ENCODE data around the gene PRRT3. TPM values are rescaled to one million over a fixed set of nuclear protein-coding genes. Genes with fewer than 3 reads are reported as not detected.

The PRRT3 gene
- total and polyA plus RNA-seq, 9 of the 15 experiments (the other 6 are each of a cell fraction or from before 2014, with no cell fraction given), result 0.06 to 1.9 (median 1.2) TPM

- in situ Hi-C loops (cut with MboI), result no loop called here
- Histone ChIP-seq H3K36me3 (ENCODE audit: control insufficient read depth, insufficient read depth, low read length) (no peaks in the 10 kb centered on the region), H2AFZ (ENCODE audit: low read depth, low read length) (no peak overlapping the region), H3K9ac (ENCODE audit: insufficient read depth in 1 of 2, low read depth in 2 of 2, low read length in 2 of 2) (peak overlapping the region; percentile 7 to 86; a peak in 1 of 4 replicates), H4K20me1 (replicated peaks; ENCODE audit: control insufficient read depth, insufficient read depth, low read length) (no peaks in the 10 kb centered on the region), H3K9me1 (ENCODE audit: control insufficient read depth, insufficient read depth, low read length) (no peaks in the 10 kb centered on the region), H3K9me3 (replicated peaks; ENCODE audit: control insufficient read depth, insufficient read depth, low read depth, low read length) (no peaks in the 10 kb centered on the region), H3K4me2 (ENCODE audit: insufficient read depth, low read length) (no peak overlapping the region), H3K4me3 (no peak overlapping the region), H3K4me1 (replicated peaks in 1 of 2; ENCODE audit: control insufficient read depth in 2 of 2, insufficient read depth in 2 of 2, low read length in 2 of 2) (peaks cover 21 to 44% of the 10 kb centered on the region in 2 experiments), H3K79me2 (ENCODE audit: control insufficient read depth, insufficient read depth, low read length) (no peaks in the 10 kb centered on the region), H3K27ac (ENCODE audit: extremely low read depth, low read depth, low read length) (no peak overlapping the region), H3K27me3 (ENCODE audit: control insufficient read depth in 2 of 2, insufficient read depth in 2 of 2, low read length in 2 of 2) (no peaks in the 10 kb centered on the region)
- POLR2A ChIA-PET, result interaction anchor here (0.6 to 1.6 kb wide), 3 partner anchors 8 to 15 kb away, joined by 4 to 5 read pairs (median 4); no protein-coding TSS in a partner anchor
- intact Hi-C loops (cut with micrococcal nuclease), result loop anchor here (5.0 kb wide), 1 partner anchor 36 kb away; the partner anchor contains the start of gene EMC3
- WGBS (ENCODE audit: insufficient coverage, low coverage, missing lambda C conversion rate), result 46% methylated on average over 7 of the region's 7 CpGs
- no peak for ATAC-seq
- no TSS peak for BruUV-seq (replicated peaks)
- CTCF ChIA-PET (ENCODE audit: low intra/inter-chr PET ratio), result no interaction called here
- FAIRE-seq, result no peak
- DNase-seq (ENCODE audit: extremely low read depth in 1 of 4, low spot score in 3 of 4), result no peak
- no peak for TF ChIP-seq ZBTB34 (CRISPR knock-in tag; IDR thresholded peaks at IDR 0.05)
- TF ChIP-seq U2AF2 (optimal IDR thresholded peaks at IDR 0.05; ENCODE audit: low read depth, low read length), result no peak
- TF ChIP-seq NBN (IDR thresholded peaks at IDR 0.05; ENCODE audit: low read depth), result no peak
Measured at GRCh38 chr3:9951126-9951525, 1.1 kb downstream of the PRRT3 start.

GRCh38 chr3:9949626-9950025 is 2.6 kb downstream of the PRRT3 start:
- intact Hi-C loops (cut with micrococcal nuclease) (loop anchor here (5.0 kb wide), 1 partner anchor 38 kb away; the partner anchor contains the start of gene EMC3), in situ Hi-C loops (cut with MboI) (no loop called here)
- ChIA-PET CTCF (ENCODE audit: low intra/inter-chr PET ratio) (no interaction called here), POLR2A (interaction anchor here (0.9 to 1.7 kb wide), 5 partner anchors 11 to 37 kb away, joined by 3 to 5 read pairs (median 4); partner anchors contain the start of gene CRELD1)
- Histone ChIP-seq H3K4me2 (ENCODE audit: insufficient read depth, low read length) (no peak overlapping the region), H3K9me3 (replicated peaks; ENCODE audit: control insufficient read depth, insufficient read depth, low read depth, low read length) (no peaks in the 10 kb centered on the region), H4K20me1 (replicated peaks; ENCODE audit: control insufficient read depth, insufficient read depth, low read length) (no peaks in the 10 kb centered on the region), H3K27ac (ENCODE audit: extremely low read depth, low read depth, low read length) (no peak overlapping the region), H3K27me3 (ENCODE audit: control insufficient read depth in 2 of 2, insufficient read depth in 2 of 2, low read length in 2 of 2) (no peaks in the 10 kb centered on the region), H3K9ac (ENCODE audit: insufficient read depth in 1 of 2, low read depth in 2 of 2, low read length in 2 of 2) (peak overlapping the region in 1 of 2 experiments; percentile 7; a peak in 2 of 4 replicates), H3K4me1 (replicated peaks in 1 of 2; ENCODE audit: control insufficient read depth in 2 of 2, insufficient read depth in 2 of 2, low read length in 2 of 2) (peaks cover 6 to 39% of the 10 kb centered on the region in 2 experiments; a peak in 4 of 5 replicates), H2AFZ (ENCODE audit: low read depth, low read length) (no peak overlapping the region), H3K79me2 (ENCODE audit: control insufficient read depth, insufficient read depth, low read length) (no peaks in the 10 kb centered on the region), H3K4me3 (no peak overlapping the region), H3K9me1 (ENCODE audit: control insufficient read depth, insufficient read depth, low read length) (no peaks in the 10 kb centered on the region), H3K36me3 (ENCODE audit: control insufficient read depth, insufficient read depth, low read length) (no peaks in the 10 kb centered on the region; the same call in 2 of the 3 replicates)
- ATAC-seq (no peak), FAIRE-seq (no peak), DNase-seq (ENCODE audit: extremely low read depth in 1 of 4, low spot score in 3 of 4) (no peak)
- TF ChIP-seq KHSRP (IDR thresholded peaks at IDR 0.05) (no peak), TSC22D4 (tag; IDR thresholded peaks at IDR 0.05) (no peak), POLR2G (IDR thresholded peaks at IDR 0.05; ENCODE audit: low read depth, low read length) (0 out of 2 replicates have a peak, but pooled peaks have one; percentile 8)
- TF ChIP-seq, protein P1, sequence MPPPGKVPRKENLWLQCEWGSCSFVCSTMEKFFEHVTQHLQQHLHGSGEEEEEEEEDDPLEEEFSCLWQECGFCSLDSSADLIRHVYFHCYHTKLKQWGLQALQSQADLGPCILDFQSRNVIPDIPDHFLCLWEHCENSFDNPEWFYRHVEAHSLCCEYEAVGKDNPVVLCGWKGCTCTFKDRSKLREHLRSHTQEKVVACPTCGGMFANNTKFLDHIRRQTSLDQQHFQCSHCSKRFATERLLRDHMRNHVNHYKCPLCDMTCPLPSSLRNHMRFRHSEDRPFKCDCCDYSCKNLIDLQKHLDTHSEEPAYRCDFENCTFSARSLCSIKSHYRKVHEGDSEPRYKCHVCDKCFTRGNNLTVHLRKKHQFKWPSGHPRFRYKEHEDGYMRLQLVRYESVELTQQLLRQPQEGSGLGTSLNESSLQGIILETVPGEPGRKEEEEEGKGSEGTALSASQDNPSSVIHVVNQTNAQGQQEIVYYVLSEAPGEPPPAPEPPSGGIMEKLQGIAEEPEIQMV (tag; conservative IDR thresholded peaks at IDR 0.05; ENCODE audit: low read depth), result no peak
- WGBS (ENCODE audit: insufficient coverage, low coverage, missing lambda C conversion rate), result 59% methylated on average over 9 of the region's 9 CpGs
- BruUV-seq (replicated peaks), result no TSS peak

Measured in K562 (cell line).